Measurements from ENCODE around the gene SLITRK3. TPM values are rescaled to one million over a fixed set of nuclear protein-coding genes. Genes with fewer than 3 reads are reported as not detected.
"Not testable (repeated sequence)": the region's sequence is repeated elsewhere in the genome, so short reads cannot be mapped to it uniquely, and the experiment has no call there.

Gene SLITRK3
- polyA plus RNA-seq, 10 donors: 0.04 to 0.67 (median 0.37) TPM; not detected in 2

GRCh38 chr3:165193366-165194254 is 2.6 kb downstream of the SLITRK3 start:
- DNase-seq: peak in 2 of 3 donors; percentile 8 to 62

- peak in 2 of 3 donors; percentile 12 to 68 for DNase-seq
Measured at GRCh38 chr3:165192610-165193192, 3.5 kb downstream of the SLITRK3 start.

- no peak for DNase-seq
Measured at GRCh38 chr3:165191491-165191890, 4.7 kb downstream of the SLITRK3 start.

- DNase-seq: no peak
Measured at GRCh38 chr3:165188452-165188851, 7.7 kb downstream of the SLITRK3 start.

GRCh38 chr3:165185707-165186327 is 10.4 kb downstream of the SLITRK3 start:
- DNase-seq: peak in 2 of 3 donors; percentile 65 to 77

GRCh38 chr3:165181556-165181955 is 14.6 kb downstream of the SLITRK3 start:
- DNase-seq: no peak

GRCh38 chr3:165170236-165170635 is 25.9 kb downstream of the SLITRK3 start:
- no peak for DNase-seq

- DNase-seq: no peak
Measured at GRCh38 chr3:165169368-165169767, 26.8 kb downstream of the SLITRK3 start.

- DNase-seq: no peak
Measured at GRCh38 chr3:165162883-165163282, 33.3 kb downstream of the SLITRK3 start.

GRCh38 chr3:165159760-165160421 is 36.3 kb downstream of the SLITRK3 start:
- DNase-seq: no peak

- no peak for DNase-seq
Measured at GRCh38 chr3:165158011-165158410, 38.2 kb downstream of the SLITRK3 start.

GRCh38 chr3:165156757-165157420 is 39.3 kb downstream of the SLITRK3 start:
- no peak for DNase-seq

GRCh38 chr3:165148876-165149441 is 47.2 kb downstream of the SLITRK3 start:
- DNase-seq: no peak

GRCh38 chr3:165144271-165144670 is 51.9 kb downstream of the SLITRK3 start:
- no peak for DNase-seq

- DNase-seq: not testable (repeated sequence)
Measured at GRCh38 chr3:165139918-165140317, 56.3 kb downstream of the SLITRK3 start.

Other genes starting within 250 kb of the SLITRK3 start
- gene SI, start 117.9 kb downstream of the SLITRK3 start, polyA plus RNA-seq (ENCODE audit: insufficient read length in 10 of 10): under 1 TPM in 1 of 10 donors, not detected in 9; 0.22 TPM